NCI-H1694 treated with DMSO at 0.1 percent for 48 hours (cell line): ENCODE results near the gene PHF23.
A peak's percentile ranks its signal among the peaks of the same experiment; 100 is the strongest.

Experiments
- DNase-seq: peaks from one replicate; lab custom pipeline; 2025; lab: John Stamatoyannopoulos, UW

The PHF23 gene

DNA sequence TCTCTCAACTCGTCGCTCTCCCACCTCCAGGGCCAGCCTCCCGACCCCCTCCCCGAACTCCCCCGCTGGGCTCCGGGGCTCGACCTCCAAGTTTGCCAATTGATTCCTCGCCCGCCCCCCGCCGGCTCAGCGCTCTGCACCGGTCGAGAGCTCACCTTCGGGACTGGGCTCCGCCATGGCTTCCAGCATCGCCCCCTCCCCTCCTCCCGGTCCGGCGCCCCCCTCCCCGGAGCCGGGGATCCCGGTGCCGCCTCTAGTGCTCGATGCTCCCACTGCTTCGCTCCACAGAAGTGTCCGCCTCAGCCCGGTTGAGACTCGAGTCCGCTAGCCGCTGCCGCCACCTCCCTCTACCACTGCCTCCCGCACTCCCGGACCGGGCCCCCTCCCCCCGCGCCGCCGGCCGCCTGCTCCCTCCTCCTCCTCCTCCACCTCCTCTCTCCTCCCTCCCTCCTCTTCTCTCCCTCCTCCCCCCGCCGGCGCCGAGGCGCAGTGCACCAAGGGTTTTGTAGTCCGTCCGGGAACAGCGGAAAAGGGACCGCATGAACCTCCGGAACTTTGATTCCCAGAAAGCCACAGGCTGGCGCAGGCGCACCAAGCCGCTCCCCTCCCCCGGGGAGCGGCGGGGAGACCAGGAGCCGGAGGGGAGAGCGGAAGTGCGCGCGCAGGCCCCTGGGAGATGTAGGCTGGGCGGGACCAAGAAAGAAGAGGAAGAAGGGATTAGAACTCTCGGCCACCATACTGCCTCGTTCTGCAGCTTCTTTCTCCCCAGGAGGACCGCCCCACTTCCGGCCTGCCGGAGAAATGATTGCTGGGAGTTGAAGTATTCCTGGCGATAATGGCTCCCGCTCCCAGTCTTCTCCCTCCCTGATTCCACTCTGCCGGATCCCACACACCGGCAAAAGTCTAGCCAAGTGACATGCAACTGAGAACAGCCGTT, at the start of gene PHF23:
PHF23 (minus strand) TSS at position 367 of the 937 bp plus-strand sequence; CDS start at position 189, 178 bp downstream.
- DNase-seq = peak; percentile 99

DNA sequence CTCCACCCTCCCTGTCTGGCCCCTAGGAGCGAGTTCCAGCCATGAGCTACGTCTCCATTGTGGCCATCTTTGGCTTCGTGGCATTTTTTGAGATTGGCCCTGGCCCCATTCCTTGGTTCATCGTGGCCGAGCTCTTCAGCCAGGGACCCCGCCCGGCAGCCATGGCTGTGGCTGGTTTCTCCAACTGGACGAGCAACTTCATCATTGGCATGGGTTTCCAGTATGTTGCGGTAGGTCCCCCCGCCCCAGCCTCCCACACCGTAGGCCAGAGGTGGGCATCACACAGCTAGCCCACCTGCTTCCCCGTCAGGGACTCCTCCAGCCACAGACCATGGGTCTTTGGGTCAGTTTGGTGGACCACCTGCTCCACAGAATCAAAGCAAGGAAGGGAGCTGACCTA, 46.4 kb upstream of the PHF23 start:
- DNase-seq = no peak

DNA sequence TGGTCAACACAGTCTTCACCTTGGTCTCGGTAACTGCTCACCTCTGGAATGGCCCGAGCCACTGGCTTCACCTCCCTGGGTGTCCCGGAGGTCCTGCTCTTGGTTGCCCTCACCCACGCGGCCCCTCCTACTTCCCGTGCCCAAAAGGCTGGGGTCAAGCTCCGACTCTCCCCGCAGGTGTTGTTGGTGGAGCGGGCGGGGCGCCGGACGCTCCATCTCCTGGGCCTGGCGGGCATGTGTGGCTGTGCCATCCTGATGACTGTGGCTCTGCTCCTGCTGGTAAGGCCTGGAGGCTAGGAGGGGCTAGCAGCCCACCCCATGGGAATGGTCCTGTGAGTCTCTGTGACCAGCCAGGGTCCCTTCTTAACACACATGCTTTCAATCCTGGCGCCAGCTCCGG, 45.7 kb upstream of the PHF23 start:
- DNase-seq = no peak

DNA sequence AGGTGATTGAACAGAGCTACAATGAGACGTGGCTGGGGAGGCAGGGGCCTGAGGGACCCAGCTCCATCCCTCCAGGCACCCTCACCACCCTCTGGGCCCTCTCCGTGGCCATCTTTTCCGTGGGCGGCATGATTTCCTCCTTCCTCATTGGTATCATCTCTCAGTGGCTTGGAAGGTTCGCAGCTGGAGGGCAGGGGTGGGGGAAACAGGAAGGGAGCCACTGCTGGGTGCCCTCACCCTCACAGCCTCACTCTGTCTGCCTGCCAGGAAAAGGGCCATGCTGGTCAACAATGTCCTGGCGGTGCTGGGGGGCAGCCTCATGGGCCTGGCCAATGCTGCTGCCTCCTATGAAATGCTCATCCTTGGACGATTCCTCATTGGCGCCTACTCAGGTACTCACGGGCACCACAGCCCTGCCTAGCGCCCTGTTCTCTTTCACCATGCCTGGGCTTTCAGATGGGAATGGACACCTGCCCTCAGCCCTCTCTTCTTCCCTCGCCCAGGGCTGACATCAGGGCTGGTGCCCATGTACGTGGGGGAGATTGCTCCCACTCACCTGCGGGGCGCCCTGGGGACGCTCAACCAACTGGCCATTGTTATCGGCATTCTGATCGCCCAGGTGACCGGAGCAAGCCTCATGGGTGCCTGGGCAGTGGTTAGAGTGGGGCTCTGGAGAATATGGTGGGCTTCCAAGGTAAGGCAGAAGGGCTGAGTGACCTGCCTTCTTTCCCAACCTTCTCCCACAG, 44.4 kb upstream of the PHF23 start:
- no peak for DNase-seq

DNA sequence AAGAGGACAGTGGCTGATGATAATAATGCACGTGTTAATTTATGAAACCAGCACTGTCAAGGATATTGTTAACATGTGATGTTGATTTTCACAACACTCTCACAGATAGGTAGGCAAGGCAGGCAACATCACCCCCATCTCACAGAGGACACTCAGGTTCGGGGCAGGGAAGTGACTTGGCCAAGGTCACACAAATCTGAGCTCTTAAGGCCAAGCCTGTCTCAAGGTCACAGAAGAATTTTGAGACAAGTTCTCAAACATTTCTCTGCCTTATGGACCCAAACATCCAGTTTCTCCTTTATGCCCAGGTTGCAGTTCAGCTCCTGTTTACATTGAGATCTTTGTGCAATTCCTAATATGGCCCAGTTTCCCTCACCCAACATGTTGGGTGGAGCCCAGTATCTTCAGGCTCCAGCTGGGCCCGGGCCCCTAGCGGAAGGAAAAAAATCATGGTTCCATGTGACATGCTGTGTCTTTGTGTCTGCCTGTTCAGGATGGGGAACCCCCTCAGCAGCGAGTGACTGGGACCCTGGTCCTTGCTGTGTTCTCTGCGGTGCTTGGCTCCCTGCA, 43.6 kb upstream of the PHF23 start:
- no peak for DNase-seq

DNA sequence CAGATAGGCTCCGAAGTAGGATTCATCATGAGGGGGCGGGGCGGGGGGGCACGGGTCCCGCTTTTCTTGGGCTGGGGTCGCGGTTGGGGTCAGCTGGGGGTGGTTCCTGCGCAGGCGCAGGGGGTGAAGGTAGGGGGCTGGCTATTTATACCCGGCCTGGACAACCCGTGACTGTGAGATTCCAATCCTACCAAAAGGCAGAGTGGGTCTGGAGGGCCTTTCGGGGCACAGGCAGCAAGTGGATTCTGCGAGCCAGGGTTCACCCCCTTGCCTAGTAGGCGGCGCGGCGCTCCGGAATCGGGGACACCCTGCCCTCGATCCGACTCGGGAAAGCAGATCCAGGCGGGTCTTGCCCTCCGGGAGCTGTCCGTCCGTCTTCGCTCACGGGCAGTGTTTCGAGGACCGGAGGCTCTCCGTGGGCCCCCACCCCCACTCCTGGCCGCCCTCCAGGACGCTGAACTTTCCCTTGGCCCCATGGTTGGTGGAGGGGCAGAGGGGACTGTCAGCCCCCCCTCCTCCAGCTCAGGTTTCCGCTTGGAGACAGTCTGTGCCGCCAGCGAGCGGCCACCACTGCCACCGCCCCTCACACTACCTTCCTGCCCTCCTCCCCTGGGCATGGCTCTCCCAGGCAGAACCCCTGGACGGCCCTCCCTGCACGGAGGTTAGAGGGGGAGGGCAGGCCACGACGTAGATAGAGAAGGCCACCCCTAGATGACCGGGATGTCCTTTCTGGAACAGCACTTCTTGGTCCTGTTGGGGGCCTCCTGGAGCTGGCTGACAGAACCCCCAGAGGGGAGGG, 42.9 kb upstream of the PHF23 start:
- DNase-seq = no peak

DNA sequence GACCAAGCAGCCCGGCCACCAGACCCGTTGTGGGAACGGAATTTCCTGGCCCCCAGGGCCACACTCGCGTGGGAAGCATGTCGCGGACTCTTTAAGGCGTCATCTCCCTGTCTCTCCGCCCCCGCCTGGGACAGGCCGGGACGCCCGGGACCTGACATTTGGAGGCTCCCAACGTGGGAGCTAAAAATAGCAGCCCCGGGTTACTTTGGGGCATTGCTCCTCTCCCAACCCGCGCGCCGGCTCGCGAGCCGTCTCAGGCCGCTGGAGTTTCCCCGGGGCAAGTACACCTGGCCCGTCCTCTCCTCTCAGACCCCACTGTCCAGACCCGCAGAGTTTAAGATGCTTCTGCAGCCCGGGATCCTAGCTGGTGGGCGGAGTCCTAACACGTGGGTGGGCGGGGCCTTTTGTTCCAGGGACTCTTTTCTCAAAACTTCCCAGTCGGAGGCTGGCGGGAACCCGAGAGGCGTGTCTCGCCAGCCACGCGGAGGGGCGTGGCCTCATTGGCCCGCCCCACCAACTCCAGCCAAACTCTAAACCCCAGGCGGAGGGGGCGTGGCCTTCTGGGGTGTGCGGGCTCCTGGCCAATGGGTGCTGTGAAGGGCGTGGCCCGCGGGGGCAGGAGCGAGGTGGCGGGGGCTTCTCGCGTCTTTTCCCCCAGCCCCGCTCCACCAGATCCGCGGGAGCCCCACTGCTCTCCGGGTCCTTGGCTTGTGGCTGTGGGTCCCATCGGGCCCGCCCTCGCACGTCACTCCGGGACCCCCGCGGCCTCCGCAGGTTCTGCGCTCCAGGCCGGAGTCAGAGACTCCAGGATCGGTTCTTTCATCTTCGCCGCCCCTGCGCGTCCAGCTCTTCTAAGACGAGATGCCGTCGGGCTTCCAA, 42.1 kb upstream of the PHF23 start, which contains the start of gene SLC2A4:
SLC2A4 (plus strand) TSS at position 645 of the 879 bp plus-strand sequence; CDS start at position 862, 217 bp downstream.
- peak; percentile 48 for DNase-seq

DNA sequence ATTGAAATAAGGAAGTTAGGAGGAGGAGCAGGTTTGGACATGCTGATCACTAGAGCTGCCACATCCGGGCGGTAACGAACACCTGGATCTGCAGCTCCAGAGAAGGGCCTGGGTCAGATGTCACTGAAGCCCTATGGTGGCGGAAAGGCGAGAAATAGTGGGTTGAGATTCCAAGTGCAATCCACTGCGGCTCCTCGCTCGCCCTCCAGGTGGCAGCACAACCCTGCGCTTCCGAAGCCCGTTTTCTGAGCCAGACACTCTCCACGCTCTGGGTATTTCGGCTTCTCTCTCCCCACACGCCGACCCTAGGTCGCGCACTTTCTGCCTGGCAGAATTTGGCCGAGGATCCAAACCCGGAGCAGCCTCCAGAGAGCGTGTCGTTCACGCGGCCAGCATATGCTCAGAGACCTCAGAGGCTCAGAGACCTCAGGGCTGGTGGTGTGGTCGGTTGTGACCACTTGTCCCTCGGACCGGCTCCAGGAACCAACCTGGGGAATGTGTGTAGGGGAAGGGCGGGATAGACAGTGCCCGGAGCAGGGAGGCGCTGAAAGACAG, 41.3 kb upstream of the PHF23 start:
- peak; percentile 83 for DNase-seq

DNA sequence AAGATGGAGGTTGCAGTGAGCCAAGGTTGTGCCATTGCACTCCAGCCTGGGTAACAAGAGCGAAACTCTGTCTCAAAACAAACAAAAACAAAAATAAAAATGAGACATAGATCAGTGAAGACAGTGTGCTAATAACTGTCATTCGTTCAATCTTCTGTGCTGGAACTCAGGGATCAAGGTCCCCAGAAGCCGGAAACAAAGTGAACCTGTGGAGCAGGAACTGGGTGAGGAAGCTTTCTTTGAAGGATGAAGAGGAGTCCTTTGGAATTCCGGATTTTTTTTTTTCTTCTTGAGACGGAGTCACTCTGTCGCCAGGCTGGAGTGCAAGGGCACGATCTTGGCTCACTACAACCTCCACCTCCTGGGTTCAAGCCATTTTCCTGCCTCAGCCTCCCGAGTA, 40.2 kb upstream of the PHF23 start:
- DNase-seq = no peak

DNA sequence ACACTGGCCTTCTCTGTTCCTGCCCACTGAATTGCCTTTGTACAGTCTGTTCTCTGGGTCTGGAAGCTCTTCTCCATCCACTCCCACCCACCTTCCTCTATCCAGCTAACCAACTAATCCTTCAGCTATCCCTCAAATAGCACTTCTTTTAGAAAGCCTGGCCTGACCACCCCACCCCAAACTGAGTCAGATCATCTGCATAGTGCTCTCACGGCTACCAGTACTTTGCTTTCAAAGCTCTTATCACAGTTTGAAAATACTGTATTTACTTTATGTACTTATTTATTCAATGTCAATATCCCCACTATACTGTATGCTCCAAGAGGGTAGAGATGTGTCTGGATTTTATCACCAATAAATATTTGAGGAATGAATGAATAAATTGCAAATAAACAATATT, 27.5 kb upstream of the PHF23 start:
- DNase-seq = no peak

DNA sequence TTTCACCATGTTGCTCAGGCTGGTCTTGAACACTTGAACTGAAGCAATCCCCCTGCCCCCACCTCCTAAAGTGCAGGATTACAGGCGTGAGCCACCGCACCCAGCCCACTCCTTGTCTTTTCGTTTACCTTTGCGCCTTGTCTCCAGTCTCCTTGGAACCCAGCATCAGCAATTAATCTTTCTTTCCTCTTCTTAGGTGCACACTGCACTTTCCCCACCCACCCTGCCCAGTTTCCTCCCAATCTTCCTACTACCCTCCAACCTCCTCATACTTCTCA, 24.5 kb upstream of the PHF23 start:
- no peak for DNase-seq

DNA sequence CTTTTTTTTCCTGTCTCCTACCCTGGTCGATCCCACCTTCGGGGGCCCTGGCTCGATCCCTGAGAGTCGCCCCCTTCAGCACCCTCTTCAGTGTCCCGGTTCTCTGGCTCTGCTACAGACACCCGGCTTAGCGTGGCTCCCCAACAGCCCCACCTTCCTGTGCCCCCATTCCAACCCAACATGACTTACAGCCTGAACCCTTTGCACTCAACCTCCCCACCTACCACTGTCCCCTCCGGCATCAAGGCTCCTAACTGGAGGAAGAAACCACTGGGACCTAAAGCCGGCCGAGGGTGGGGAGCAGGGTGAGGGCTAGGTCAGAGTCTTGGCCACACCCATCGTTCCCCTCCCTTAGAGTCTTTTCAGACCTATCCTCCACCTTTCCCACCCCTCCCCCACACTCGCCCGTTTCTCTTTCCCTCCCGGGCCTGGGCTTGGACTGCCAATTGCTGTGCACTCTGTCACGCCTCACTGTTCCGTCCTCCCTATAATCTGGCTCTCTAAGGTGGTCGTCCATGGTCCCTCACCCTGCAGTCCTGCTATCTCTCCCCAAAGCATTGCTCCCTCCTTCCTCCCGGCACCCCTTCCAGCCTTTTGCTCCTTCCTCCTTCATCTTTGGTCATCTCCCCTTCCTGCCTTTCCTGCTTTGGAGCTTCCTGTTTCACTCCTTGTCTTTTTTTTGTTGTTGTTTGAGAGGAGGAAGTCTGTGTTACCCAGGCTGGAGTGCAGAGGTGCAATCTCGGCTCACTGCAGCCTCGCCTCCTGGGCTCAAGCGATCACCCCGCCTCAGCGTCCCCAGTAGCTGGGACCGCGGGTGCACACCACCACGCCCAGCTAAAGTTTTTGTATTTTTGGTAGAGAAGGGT, 23.9 kb upstream of the PHF23 start:
- no peak for DNase-seq

DNA sequence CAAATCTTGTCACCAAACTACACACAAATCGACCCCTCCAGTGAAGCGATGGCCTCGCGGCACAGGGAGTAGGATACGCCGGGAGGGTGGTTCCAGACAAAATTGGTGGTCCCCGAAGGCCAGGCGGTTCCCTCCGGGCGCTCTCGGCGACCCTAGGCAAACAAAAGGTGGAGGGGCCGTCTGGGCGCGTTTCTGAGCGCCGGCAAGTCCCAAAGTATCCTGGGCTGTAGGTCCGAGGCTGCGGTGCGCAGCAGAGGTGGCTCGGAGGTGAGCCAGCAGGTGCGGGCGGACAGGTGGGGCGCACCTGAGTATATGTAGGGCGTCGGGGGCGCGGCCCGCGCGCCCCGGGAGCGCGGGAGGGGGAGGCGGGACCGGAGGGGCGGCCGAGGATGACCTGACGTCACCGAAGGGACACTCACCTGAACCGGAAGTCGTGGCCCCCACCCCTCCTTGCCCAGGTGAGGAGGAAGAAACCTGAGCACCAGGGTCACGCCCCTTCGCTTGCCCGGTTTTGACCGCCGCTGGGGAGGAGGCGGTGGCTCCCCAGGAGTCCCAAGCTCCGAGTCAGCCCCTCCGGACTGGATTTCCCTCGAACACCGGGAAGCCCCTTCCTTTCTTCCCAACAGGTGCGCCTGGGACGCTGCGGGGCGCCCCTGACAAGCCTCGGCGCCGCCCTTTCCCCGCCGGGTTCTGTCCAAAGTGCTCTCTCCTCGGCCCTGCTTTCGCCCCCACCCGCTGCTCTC, 23.1 kb upstream of the PHF23 start, which contains the start of gene CLDN7:
CLDN7 (minus strand) TSS at position 287 of the 743 bp plus-strand sequence. CDS start 435 bp downstream, outside the sequence.
- no peak for DNase-seq

DNA sequence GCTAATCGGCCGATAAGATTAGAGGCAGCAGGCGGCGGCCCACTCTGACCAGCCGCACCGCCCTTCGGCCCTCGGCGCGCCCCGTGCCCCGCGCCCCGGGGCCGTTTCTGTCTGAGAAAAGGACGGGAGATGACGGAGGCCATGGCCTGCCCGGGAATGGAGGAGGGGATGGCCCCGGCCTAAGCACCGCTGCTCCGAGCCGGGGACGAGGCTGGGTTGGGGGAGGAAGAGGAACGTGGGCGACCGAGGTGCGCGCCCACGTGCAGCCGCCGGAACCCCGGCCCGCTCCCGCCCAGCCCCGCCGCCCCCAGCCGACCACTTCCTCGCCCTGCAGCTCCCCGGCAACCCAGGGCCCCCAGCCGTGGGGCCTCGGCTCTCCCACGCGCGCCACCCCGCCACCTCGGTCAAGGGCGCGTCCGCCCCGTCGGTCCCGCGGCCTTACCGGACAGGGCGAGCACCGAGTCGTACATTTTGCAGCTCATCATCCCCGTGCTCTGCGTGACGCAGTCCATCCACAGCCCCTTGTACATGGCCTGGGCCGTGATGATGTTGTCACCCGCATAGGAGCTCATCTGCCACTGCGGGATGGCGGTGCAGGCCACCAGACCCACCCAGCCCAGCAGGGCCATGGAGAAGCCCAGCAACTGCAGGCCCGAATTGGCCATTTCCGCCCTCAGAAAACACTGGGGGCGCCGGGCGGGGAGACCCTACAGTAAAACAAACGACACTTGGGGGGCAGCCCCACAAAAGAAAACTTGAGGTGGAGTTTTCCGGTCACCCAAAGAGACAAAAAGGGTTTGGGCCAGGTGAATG, 22.3 kb upstream of the PHF23 start:
- DNase-seq = no peak

DNA sequence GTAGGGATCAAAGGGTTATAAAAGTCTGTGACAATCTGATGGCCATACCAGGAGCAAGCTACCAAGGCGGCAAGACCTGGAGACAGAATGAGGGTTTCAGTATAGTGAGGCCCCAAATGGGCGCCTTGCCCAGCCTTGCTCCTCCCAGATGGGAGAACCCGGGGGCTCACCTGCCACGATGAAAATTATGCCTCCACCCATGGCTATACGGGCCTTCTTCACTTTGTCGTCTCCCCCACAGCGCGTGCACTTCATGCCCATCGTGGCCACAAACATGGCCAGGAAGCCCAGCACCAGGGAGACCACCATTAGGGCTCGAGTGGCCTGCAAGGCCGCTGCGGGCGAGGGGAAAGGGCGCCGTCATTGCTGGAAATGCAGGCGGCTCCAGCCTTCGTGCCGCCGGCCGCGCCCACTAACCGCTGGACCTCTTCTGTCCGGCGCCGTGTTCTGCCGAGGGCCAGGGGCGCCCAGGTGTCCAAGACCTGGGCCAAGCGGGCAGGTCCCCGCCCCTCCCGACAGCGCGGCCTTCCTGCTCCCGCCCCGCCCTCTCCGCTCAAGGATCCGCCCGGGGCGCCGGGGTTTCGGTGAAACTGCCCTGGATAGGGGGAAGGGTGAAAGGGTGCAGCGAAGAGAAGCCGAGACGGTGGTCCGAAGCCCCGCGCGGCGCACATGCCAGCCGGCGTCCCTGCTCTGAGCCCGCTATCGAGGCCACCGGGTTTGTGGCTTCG, 21.6 kb upstream of the PHF23 start:
- no peak for DNase-seq

DNA sequence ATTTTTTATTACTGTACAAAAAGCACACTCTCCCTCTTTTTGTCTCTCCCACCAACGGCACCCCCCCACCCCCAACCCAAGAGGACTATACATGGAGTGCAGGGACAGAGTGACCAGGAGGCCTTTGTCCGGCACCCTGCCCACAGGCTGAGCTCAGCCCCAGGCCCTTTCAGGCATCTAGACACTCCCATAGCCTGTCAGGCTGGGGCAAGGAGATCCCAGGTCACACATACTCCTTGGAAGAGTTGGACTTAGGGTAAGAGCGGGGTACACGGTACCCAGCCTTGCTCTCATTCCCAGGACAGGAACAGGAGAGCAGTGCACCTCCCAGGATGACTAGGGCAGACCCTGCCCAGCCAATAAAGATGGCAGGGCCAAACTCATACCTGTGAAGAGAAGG, 20.9 kb upstream of the PHF23 start:
- no peak for DNase-seq

DNA sequence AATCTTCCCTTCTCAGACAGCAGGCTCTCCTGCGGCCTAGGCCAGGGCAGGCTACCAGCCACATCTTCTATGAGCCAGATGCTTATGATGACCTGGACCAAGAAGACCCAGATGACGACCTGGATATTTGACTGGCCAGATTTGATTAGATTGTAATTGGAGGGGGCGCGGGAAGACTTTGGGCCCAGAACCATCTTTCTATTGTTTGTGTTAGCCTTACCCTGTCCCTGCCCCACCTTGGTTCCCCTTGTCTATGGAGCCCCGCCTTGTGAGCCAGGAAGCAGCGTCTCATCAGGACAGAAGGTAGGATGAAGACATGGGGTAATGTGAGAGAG, 20.3 kb upstream of the PHF23 start:
- DNase-seq = no peak
